LNCAP (cell line): ENCODE results near the gene CFAP107.

ENCODE experiments used
- CTCF ChIP-seq: fragments of 450-650 bp; IDR thresholded peaks from 2 replicates; pipeline ENCODE4 v1.5.1; 2017; ENCODE audit warnings: mild to moderate bottlenecking

The CFAP107 gene

GRCh38 chr1:12711536-12711935, 34.5 kb upstream of the CFAP107 start:
- TF ChIP-seq CTCF = no peak

GRCh38 chr1:12712076-12712475, 33.9 kb upstream of the CFAP107 start:
- TF ChIP-seq CTCF = no peak

GRCh38 chr1:12712929-12713328, 33.1 kb upstream of the CFAP107 start:
- TF ChIP-seq CTCF = no peak

GRCh38 chr1:12714710-12715475, 31.1 kb upstream of the CFAP107 start:
- no peak for TF ChIP-seq CTCF

GRCh38 chr1:12715896-12716437, 30.0 kb upstream of the CFAP107 start, which contains the start of gene AADACL3:
AADACL3 (plus strand) TSS chr1:12716110; CDS start chr1:12716177, 67 bp downstream.
- TF ChIP-seq CTCF = no peak

- no peak for TF ChIP-seq CTCF
These were observed 28.6 kb upstream of the CFAP107 start for GRCh38 chr1:12717301-12717838.

- TF ChIP-seq CTCF = no peak
These were observed 23.4 kb upstream of the CFAP107 start for GRCh38 chr1:12722626-12723025.
